NCI-H82 treated with DMSO at 0.1 percent for 48 hours (cell line): Measurements from ENCODE around the gene PLEKHB2.
A peak's percentile ranks its signal among the peaks of the same experiment; 100 is the strongest.
"Not testable (repeated sequence)": the region's sequence is repeated elsewhere in the genome, so short reads cannot be mapped to it uniquely, and the experiment has no call there.

ENCODE experiments used
- DNase-seq: peaks from one replicate; lab custom pipeline; 2025; ENCODE audit not compliant: unreplicated experiment; lab: John Stamatoyannopoulos, UW

Gene PLEKHB2

DNA sequence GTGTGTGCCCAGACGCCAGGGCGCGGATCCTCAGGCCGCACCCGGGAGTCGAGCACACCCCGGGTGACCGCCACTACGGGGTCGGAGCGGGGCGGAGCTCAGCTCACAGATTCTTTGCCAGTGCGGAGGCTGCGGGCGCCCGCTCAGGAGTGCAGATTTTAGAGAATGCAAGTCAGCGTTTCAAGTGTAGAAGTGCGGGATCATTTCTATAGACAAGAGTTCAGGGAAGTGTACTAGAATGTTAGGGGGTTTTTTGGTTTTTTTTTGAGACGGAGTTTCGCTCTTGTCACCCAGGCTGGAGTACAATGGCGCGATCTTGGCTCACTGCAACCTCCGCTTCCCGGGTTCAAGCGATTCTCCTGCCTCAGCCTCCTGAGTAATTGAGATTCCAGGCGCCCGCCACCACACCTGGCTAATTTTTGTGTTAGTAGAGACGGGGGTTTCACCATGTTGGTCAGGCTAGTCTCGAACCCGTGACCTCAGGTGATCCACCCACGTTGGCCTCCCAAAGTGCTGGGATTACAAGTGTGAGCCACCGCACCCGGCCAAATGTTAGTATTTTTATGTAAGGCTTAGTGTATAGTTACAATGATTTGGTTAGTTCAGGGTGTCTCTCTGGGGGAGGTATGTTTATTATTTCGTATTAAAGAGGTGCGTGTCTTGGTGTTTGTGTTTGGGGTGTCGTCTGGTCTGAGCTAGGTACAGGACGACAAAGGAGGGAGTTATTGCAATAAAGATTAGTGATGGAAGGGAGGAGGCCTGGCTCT, 11.3 kb upstream of the PLEKHB2 start:
- no peak for DNase-seq

GRCh38 chr2:131094463-131095281, 10.5 kb upstream of the PLEKHB2 start:
- DNase-seq: no peak

DNA sequence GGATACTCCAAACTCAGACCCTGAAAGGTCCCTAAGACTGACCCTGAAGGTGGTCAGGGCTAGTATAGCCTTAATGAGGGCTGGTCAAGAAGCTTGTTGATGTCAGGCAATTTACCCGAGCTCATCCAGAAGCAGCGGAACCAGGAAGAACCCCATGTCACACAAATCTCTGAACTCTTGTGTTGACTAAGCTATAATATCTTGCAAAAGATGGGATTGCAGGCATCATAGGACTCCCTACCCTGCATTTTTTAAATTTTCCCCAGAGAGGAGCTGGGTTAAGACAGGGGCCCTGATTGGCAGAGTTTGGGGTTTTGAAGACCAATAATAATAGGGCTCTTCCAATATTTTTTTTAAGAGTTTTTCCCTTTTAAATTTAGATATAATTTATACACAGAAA, 2.0 kb upstream of the PLEKHB2 start:
- no peak for DNase-seq

- DNase-seq: peak; percentile 73
These were observed 515 bp upstream of the PLEKHB2 start for GRCh38 chr2:131104487-131105155.

GRCh38 chr2:131105950-131106801, 1.0 kb downstream of the PLEKHB2 start:
- DNase-seq: no peak

- no peak for DNase-seq
These were observed 7.4 kb downstream of the PLEKHB2 start for GRCh38 chr2:131112529-131112928.

GRCh38 chr2:131113566-131114227, 8.6 kb downstream of the PLEKHB2 start:
- DNase-seq: no peak

GRCh38 chr2:131114950-131115349, 9.8 kb downstream of the PLEKHB2 start:
- DNase-seq: not testable (repeated sequence)

DNA sequence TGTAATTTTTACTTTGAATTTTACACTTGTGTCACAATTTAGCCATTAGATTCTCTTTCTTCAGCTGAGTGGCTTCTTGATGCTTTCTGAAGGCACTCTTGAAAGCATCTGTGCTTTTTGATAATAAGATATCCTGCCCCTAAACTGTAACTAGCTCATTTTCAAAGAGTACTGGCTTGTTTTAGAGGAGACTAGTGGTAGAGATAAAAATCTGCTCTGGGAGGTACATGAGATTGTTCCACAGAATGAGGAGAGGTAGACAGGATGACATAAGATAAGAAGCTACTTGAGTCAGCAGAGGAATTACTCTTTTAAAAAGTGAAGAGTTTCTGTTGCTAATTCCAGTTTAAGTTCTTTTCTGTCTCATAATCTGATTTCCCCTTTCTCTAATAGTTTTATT, 10.6 kb downstream of the PLEKHB2 start:
- DNase-seq: no peak

GRCh38 chr2:131120815-131121317, 15.7 kb downstream of the PLEKHB2 start:
- no peak for DNase-seq

DNA sequence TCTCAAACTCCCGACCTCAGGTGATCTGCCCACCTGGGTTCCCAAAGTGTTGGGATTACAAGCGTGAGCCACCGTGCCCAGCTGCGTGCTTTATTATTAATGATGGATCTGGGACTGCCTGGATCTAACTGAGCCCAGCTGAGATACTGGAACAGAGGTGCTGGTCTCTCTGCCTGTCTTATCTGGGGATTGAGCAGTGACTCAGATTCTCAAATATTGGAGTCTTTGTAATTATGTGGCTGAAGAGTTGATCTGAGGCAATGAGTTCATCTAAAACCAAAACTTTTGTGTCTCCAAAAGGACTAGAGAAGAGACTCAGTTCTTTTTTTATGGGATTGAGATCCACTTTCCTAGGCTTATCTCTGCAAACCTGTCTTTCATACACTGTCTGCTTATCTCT, 16.3 kb downstream of the PLEKHB2 start:
- DNase-seq: no peak

DNA sequence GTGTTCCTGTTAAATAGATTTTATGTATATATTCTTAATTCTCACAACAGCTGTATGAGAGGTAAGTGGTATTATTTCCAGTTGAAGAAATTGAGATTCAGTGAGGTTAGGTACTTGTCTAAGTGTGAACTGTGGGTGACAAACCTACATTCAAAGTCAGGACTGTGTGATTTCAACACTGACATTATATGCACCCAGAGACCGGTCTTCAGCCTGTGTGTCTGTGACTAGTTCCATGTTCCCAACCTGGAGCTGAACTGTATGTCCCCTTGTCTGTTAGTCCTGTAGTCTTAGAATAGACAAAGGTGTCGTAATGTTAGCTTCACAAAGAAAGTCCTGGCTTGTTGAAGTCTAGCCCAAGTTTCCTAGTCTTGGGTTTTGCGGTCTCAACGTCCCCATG, 17.4 kb downstream of the PLEKHB2 start:
- no peak for DNase-seq

GRCh38 chr2:131123192-131123591, 18.1 kb downstream of the PLEKHB2 start:
- no peak for DNase-seq

- DNase-seq: no peak
These were observed 20.1 kb downstream of the PLEKHB2 start for GRCh38 chr2:131125195-131125757.

DNA sequence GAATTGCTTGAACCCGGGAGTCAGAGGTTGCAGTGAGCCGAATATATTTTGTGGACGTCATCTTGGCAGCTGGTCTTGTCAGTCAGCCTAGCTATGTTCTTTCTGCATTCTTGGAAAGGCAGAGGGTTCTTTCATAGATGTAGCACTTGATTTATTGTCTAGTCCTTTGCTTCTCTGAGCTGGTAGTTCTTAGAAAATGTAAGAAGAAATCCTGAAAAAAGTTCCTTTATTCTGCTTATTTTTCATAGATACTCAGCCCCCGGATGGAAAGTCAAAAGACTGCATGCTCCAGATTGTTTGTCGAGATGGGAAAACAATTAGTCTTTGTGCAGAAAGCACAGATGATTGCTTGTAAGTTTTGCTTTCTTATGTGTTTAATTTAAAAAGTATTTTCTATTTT, 21.3 kb downstream of the PLEKHB2 start:
- DNase-seq: no peak

DNA sequence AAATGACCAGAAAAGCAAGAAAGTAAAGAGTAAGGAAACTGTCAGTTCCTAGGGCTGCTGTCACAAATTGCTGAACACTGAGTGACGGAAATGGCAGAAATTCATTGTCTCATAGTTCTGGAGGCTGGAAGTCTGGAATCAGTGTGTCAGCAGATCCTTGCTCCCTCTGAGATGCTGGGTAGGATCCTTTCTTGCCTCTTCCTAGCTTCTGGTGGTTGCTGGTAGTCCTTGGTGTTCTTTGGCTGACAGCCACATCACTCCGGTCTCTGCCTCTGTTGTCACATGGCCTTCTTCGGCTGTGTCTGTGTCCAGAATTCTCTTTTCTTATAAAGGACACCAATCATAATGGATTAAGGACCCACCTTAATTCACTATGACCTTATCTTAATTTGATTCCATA, 21.9 kb downstream of the PLEKHB2 start:
- no peak for DNase-seq

DNA sequence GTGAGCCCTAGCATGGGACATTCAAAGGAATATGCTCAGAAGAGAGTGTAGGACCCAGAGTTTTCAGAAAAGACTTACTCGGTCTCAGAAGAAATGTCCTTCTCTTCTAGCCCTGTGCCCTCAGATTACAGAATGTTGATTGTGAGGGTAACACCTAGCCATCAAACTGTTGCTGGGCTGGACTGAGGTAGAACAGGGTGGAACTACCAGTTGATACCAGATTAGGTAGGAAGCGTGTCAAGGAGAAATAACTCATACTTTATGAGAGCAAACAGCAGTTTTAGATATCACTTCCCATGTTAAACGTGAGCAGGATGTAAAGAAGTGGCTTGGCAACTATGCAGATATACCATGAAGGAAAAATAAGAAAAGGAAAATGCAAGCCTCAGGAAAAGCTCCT, 22.8 kb downstream of the PLEKHB2 start:
- no peak for DNase-seq

GRCh38 chr2:131130298-131130596, 25.1 kb downstream of the PLEKHB2 start:
- DNase-seq: no peak

DNA sequence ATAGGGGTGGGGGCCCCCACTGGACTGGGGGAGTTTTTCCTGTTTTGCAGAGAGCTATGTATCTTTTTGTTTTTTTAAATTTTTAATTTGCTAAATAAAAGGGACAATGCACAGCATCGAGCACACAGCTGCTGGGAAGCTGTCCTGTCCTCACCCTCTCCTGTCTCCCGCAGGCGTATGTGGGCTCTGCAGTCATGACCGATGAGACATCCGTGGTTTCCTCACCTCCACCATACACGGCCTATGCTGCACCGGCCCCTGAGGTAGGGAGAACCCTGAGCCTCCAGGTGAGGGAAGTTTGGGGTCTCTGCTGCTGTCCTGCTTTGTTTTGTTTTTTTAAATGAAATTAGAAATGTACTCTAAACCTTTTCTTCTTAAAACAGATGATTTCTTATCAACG, 27.6 kb downstream of the PLEKHB2 start:
- no peak for DNase-seq

- DNase-seq: no peak
These were observed 35.4 kb downstream of the PLEKHB2 start for GRCh38 chr2:131140581-131140980.
